HepG2 (cell line): Measurements from ENCODE around the gene WDR26. TPM values are rescaled to one million over a fixed set of nuclear protein-coding genes. Genes with fewer than 3 reads are reported as not detected.

Experiments
- AKAP8 ChIP-seq: sonication (generic); formaldehyde crosslinking; IDR thresholded peaks from 2 replicates; pipeline ENCODE4 v1.5.1; 2020; ENCODE audit warnings: mild to moderate bottlenecking, missing genetic modification reagents
- CENPBD1 ChIP-seq: sonication (generic); formaldehyde crosslinking; IDR thresholded peaks from 2 replicates; pipeline ENCODE4 v1.8.0; 2022; ENCODE audit warnings: missing genetic modification reagents, low read depth, mild to moderate bottlenecking, borderline replicate concordance
- CERS6 ChIP-seq: sonication (generic); formaldehyde crosslinking; IDR thresholded peaks from 2 replicates; pipeline ENCODE4 v1.5.0; 2020; ENCODE audit warnings: missing genetic modification reagents
- CHCHD3 ChIP-seq: sonication (generic); formaldehyde crosslinking; IDR thresholded peaks from 2 replicates; pipeline ENCODE4 v1.8.0; 2022; ENCODE audit warnings: mild to moderate bottlenecking, missing genetic modification reagents, moderate library complexity
- CHD4 ChIP-seq: fragments of 200-600 bp; sonication (generic); IDR thresholded peaks from 2 replicates; pipeline ENCODE4 v1.7.0; 2017; ENCODE audit warnings: mild to moderate bottlenecking, low read length, borderline replicate concordance
- ETV6 ChIP-seq: sonication (generic); formaldehyde crosslinking; conservative IDR thresholded peaks from 2 replicates; pipeline ENCODE4 v1.4.0; 2020; ENCODE audit warnings: missing genetic modification reagents
- HDAC1 ChIP-seq: sonication (generic); formaldehyde crosslinking; IDR thresholded peaks from 2 replicates; pipeline ENCODE4 v1.5.1; 2020; ENCODE audit warnings: mild to moderate bottlenecking, missing genetic modification reagents
- HINFP ChIP-seq: sonication (generic); formaldehyde crosslinking; IDR thresholded peaks from 2 replicates; pipeline ENCODE4 v1.4.0; 2020; ENCODE audit warnings: low read depth, mild to moderate bottlenecking, missing genetic modification reagents
- MED1 ChIP-seq: sonication (generic); formaldehyde crosslinking; IDR thresholded peaks from 2 replicates; pipeline ENCODE4 v1.4.0; 2020; ENCODE audit warnings: missing genetic modification reagents
- PBX2 ChIP-seq: IDR thresholded peaks from 2 replicates; pipeline ENCODE4 v1.6.1; 2016; ENCODE audit warnings: control low read depth
- RARA ChIP-seq: IDR thresholded peaks from 2 replicates; pipeline ENCODE4 v1.6.1; 2016; ENCODE audit warnings: missing genetic modification reagents, missing compliant biosample characterization
- SYNCRIP ChIP-seq: fragments of 200-400 bp; formaldehyde crosslinking; IDR thresholded peaks from 2 replicates; pipeline ENCODE4 v1.6.1; 2018; ENCODE audit warnings: mild to moderate bottlenecking, low read depth, low read length; ENCODE audit not compliant: insufficient read depth
- TBX2 ChIP-seq: sonication (generic); formaldehyde crosslinking; IDR thresholded peaks from 2 replicates; pipeline ENCODE4 v1.5.0; 2020; ENCODE audit warnings: missing genetic modification reagents, mild to moderate bottlenecking, borderline replicate concordance
- ZBTB10 ChIP-seq: sonication (generic); formaldehyde crosslinking; IDR thresholded peaks from 2 replicates; pipeline ENCODE4 v1.4.0; 2020; ENCODE audit warnings: missing genetic modification reagents, borderline replicate concordance
- ZBTB14 ChIP-seq: sonication (generic); formaldehyde crosslinking; IDR thresholded peaks from 2 replicates; pipeline ENCODE4 v1.4.0; 2020; ENCODE audit warnings: missing genetic modification reagents
- ZC3H13 ChIP-seq: sonication (generic); formaldehyde crosslinking; IDR thresholded peaks from 2 replicates; pipeline ENCODE4 v1.8.1; 2023; ENCODE audit warnings: mild to moderate bottlenecking, missing genetic modification reagents, moderate library complexity
- ZNF337 ChIP-seq: sonication (generic); formaldehyde crosslinking; IDR thresholded peaks from 2 replicates; pipeline ENCODE4 v1.5.1; 2020; ENCODE audit warnings: missing genetic modification reagents, low read depth, mild to moderate bottlenecking, borderline replicate concordance
- ZNF670 ChIP-seq: sonication (generic); formaldehyde crosslinking; IDR thresholded peaks from 2 replicates; pipeline ENCODE4 v1.8.0; 2022; ENCODE audit warnings: mild to moderate bottlenecking, missing genetic modification reagents, borderline replicate concordance
- ZNF792 ChIP-seq: IDR thresholded peaks from 2 replicates; pipeline ENCODE4 v1.6.1; 2016
- ZNF816 ChIP-seq: sonication (generic); formaldehyde crosslinking; IDR thresholded peaks from 2 replicates; pipeline ENCODE4 v1.8.0; 2022; ENCODE audit warnings: missing genetic modification reagents, mild to moderate bottlenecking, borderline replicate concordance
- ZNF879 ChIP-seq: sonication (generic); formaldehyde crosslinking; IDR thresholded peaks from 2 replicates; pipeline ENCODE4 v1.8.1; 2023; ENCODE audit warnings: missing genetic modification reagents
- ZSCAN9 ChIP-seq: IDR thresholded peaks from 2 replicates; pipeline ENCODE4 v1.6.1; 2016; ENCODE audit warnings: borderline replicate concordance
- polyA plus RNA-seq, 8 experiments: library from polyadenylated mRNA; depleted of rRNA in 3 of 8; stranded (reverse) in 7 of 8; unstranded in 1 of 8; fragments of >200 nt; fragmentation: Illumina TruSeq in 4 of 8; extraction: Trizol in 4 of 8; gene quantifications; 2 replicates each; pipeline versions ENCODE4 v1.2.1 to v1.2.3, GENCODE V29; 2011 to 2016; ENCODE audit warnings: low read depth in 4 of 8, missing spikeins in 1 of 8, mixed read lengths in 1 of 8; ENCODE audit not compliant: insufficient read depth in 1 of 8
- total RNA-seq, 5 experiments: library from RNA; depleted of rRNA; stranded (reverse); fragments of >200 nt; fragmentation: Illumina TruSeq; extraction: Trizol; gene quantifications; 2 replicates each; pipeline ENCODE4 v1.2.3, GENCODE V29; 2016; ENCODE audit warnings: low read depth in 1 of 5

Gene WDR26
- total and polyA plus RNA-seq, 2 of the 13 experiments (the other 11 are each of a cell fraction or from before 2014, with no cell fraction given) = 13.2 to 23.7 TPM

- TF ChIP-seq ZBTB10 (CRISPR knock-in tag) = peak; percentile 66; the same call in 1 of the 2 replicates
- peak; percentile 94 for TF ChIP-seq HDAC1 (CRISPR knock-in tag)
- 0 out of 2 replicates have a peak, but pooled peaks have one; percentile 58 for TF ChIP-seq CERS6 (CRISPR knock-in tag)
- TF ChIP-seq ZNF792 (CRISPR knock-in tag) = peak; percentile 72
- TF ChIP-seq ZNF337 (CRISPR knock-in tag) = 0 out of 2 replicates have a peak, but pooled peaks have one; percentile 41
- TF ChIP-seq ZBTB14 (CRISPR knock-in tag) = 0 out of 2 replicates have a peak, but pooled peaks have one; percentile 39
- TF ChIP-seq ZC3H13 (CRISPR knock-in tag) = 0 out of 2 replicates have a peak, but pooled peaks have one; percentile 64
- peak; percentile 73 for TF ChIP-seq MED1
- no peak for TF ChIP-seq ZNF879 (CRISPR knock-in tag)
- peak; percentile 79 for TF ChIP-seq ZSCAN9 (CRISPR knock-in tag)
- TF ChIP-seq ZNF670 (CRISPR knock-in tag) = 0 out of 2 replicates have a peak, but pooled peaks have one; percentile 32
- no peak for TF ChIP-seq PBX2 (CRISPR knock-in tag)
- TF ChIP-seq RARA (CRISPR knock-in tag) = no peak
- TF ChIP-seq ETV6 (CRISPR knock-in tag) = 0 out of 2 replicates have a peak, but pooled peaks have one; percentile 47
- TF ChIP-seq CENPBD1 (CRISPR knock-in tag) = no peak
- no peak for TF ChIP-seq SYNCRIP
- no peak for TF ChIP-seq AKAP8 (CRISPR knock-in tag)
- no peak for TF ChIP-seq CHD4
- peak; percentile 39; the same call in 1 of the 2 replicates for TF ChIP-seq HINFP
- TF ChIP-seq CHCHD3 (CRISPR knock-in tag) = 0 out of 2 replicates have a peak, but pooled peaks have one; percentile 56
- TF ChIP-seq TBX2 (CRISPR knock-in tag) = peak; percentile 69
- no peak for TF ChIP-seq ZNF816 (CRISPR knock-in tag)
Measured at GRCh38 chr1:224434691-224435317, at the start of gene WDR26 (continued).
